HK-2 (cell line): ENCODE results near the gene SAMD14.

ENCODE experiments used
- DNase-seq: peaks from one replicate; pipeline ENCODE4 v3.0.0-alpha.2; 2018; ENCODE audit not compliant: unreplicated experiment

The SAMD14 gene

GRCh38 chr17:50133769-50134099 lies 3.8 kb upstream of the SAMD14 start:
- DNase-seq: no peak

GRCh38 chr17:50133028-50133768 lies 3.2 kb upstream of the SAMD14 start:
- peak; percentile 53 for DNase-seq

GRCh38 chr17:50132104-50132794 lies 2.3 kb upstream of the SAMD14 start:
- no peak for DNase-seq

GRCh38 chr17:50130559-50131305 lies 772 bp upstream of the SAMD14 start:
- no peak for DNase-seq

GRCh38 chr17:50129353-50129727 lies 620 bp downstream of the SAMD14 start:
- DNase-seq: no peak

GRCh38 chr17:50128441-50129352 lies 1.3 kb downstream of the SAMD14 start:
- no peak for DNase-seq

GRCh38 chr17:50127697-50128361 lies 2.1 kb downstream of the SAMD14 start:
- no peak for DNase-seq

- DNase-seq: no peak
Measured at GRCh38 chr17:50125420-50125997, 4.5 kb downstream of the SAMD14 start.

- DNase-seq: peak; percentile 73
Measured at GRCh38 chr17:50123649-50124349, 6.2 kb downstream of the SAMD14 start.

GRCh38 chr17:50122945-50123344 lies 7.0 kb downstream of the SAMD14 start:
- DNase-seq: no peak

GRCh38 chr17:50120475-50121253 lies 9.3 kb downstream of the SAMD14 start:
- DNase-seq: no peak

- no peak for DNase-seq
Measured at GRCh38 chr17:50118828-50119218, 11.1 kb downstream of the SAMD14 start.

- no peak for DNase-seq
Measured at GRCh38 chr17:50118076-50118827, 11.7 kb downstream of the SAMD14 start.

- DNase-seq: no peak
Measured at GRCh38 chr17:50117202-50118051, 12.5 kb downstream of the SAMD14 start.

- no peak for DNase-seq
Measured at GRCh38 chr17:50115756-50116155, 14.2 kb downstream of the SAMD14 start.

- no peak for DNase-seq
Measured at GRCh38 chr17:50114849-50115357, 15.1 kb downstream of the SAMD14 start.

- no peak for DNase-seq
Measured at GRCh38 chr17:50114401-50114800, 15.6 kb downstream of the SAMD14 start.
